ENCODE results near the gene RBM45. TPM values are rescaled to one million over a fixed set of nuclear protein-coding genes. Genes with fewer than 3 reads are reported as not detected.
A peak's percentile ranks its signal among the peaks of the same experiment; 100 is the strongest.

RBM45 gene
- total RNA-seq, result 10 to 100 TPM; 12.9 TPM
- polyA plus RNA-seq, result 10 to 100 TPM in 1 of 2 donors, 1 to 10 TPM in 1; 5.4 to 11.4 TPM
- long read RNA-seq, donor 1, transcript RBM45-207 (10 exons, 1,788 nt), result minor isoform, 5 of 38 reads
- long read RNA-seq, donor 1, transcript RBM45-201 (10 exons, 1,785 nt), result major isoform, 24 of 38 reads
- long read RNA-seq, donor 1, partial matches to known transcripts, result 0 of 38 reads
- long read RNA-seq, donor 1, other reads (novel, unspliced or antisense), result 9 of 38 reads
- long read RNA-seq, donor 2, partial matches to known transcripts, result 0 of 6 reads
- long read RNA-seq, donor 2, other reads (novel, unspliced or antisense), result 1 of 6 reads

GRCh38 chr2:178112202-178113152 lies at the start of gene RBM45:
Gene RBM45 (plus strand): TSS chr2:178112437. CDS start chr2:178112547, 110 bp downstream.
- intact Hi-C loops (cut with DNase I), result loop anchor here in 1 of 2 donors (5.0 to 10.0 kb wide), 2 partner anchors 80 to 302 kb away; partner anchors contain the start of gene OSBPL6
- peak; percentile 99 for ATAC-seq (ENCODE audit: low FRiP score)

GRCh38 chr2:178066324-178066723 lies 45.9 kb upstream of the RBM45 start:
- intact Hi-C loops (cut with DNase I), result no loop called here
- Histone ChIP-seq H3K36me3 (ENCODE audit: control insufficient read depth in 1 of 2, insufficient read depth in 2 of 2, low read length in 1 of 2) (no peaks in the 10 kb centered on the region), H3K27ac (ENCODE audit: low read depth in 1 of 2, low read length in 2 of 2) (no peak overlapping the region), H3K27me3 (ENCODE audit: control insufficient read depth in 1 of 2, insufficient read depth in 2 of 2, low read length in 1 of 2) (peaks cover 0 to 2% of the 10 kb centered on the region in 2 donors), H3K4me1 (ENCODE audit: control insufficient read depth in 1 of 2, insufficient read depth in 2 of 2, low read length in 2 of 2) (no peaks in the 10 kb centered on the region), H3K4me3 (ENCODE audit: low read length in 2 of 2) (no peak overlapping the region), H3K9me3 (ENCODE audit: control insufficient read depth, low read length) (no peaks in the 10 kb centered on the region)
- DNase-seq (no peak), ATAC-seq (ENCODE audit: low FRiP score) (peak; percentile 11)
- 93 to 96% methylated on average over 3 of the region's 3 CpGs for WGBS, 2 donors

More at GRCh38 chr2:178112202-178113152, at the start of gene RBM45:
- Histone ChIP-seq H3K27ac (ENCODE audit: low read depth in 1 of 2, low read length in 2 of 2) (peak within 1 kb of the TSS in 1 of 2 donors; percentile 66), H3K27me3 (ENCODE audit: control insufficient read depth in 1 of 2, insufficient read depth in 2 of 2, low read length in 1 of 2) (no peaks in the 10 kb centered on the region), H3K4me1 (ENCODE audit: control insufficient read depth in 1 of 2, insufficient read depth in 2 of 2, low read length in 2 of 2) (peaks cover 0 to 2% of the 10 kb centered on the region in 2 donors), H3K36me3 (ENCODE audit: control insufficient read depth in 1 of 2, insufficient read depth in 2 of 2, low read length in 1 of 2) (no peaks in the 10 kb centered on the region), H3K9me3 (ENCODE audit: control insufficient read depth, low read length) (no peaks in the 10 kb centered on the region), H3K4me3 (ENCODE audit: low read length in 2 of 2) (peak within 1 kb of the TSS; percentile 69 to 83)
- DNase-seq, result peak; percentile 95 to 97
- WGBS, 2 donors, result 0 to 1% methylated on average over 60 of the region's 60 CpGs

GRCh38 chr2:178066890-178067669 lies 45.2 kb upstream of the RBM45 start:
- intact Hi-C loops (cut with DNase I), result no loop called here
- ATAC-seq (ENCODE audit: low FRiP score) (no peak), DNase-seq (no peak)
- no peaks in the 10 kb centered on the region for H3K4me1 ChIP-seq (ENCODE audit: control insufficient read depth in 1 of 2, insufficient read depth in 2 of 2, low read length in 2 of 2)
- H3K36me3 ChIP-seq (ENCODE audit: control insufficient read depth in 1 of 2, insufficient read depth in 2 of 2, low read length in 1 of 2), result no peaks in the 10 kb centered on the region
- no peak overlapping the region for H3K27ac ChIP-seq (ENCODE audit: low read depth in 1 of 2, low read length in 2 of 2)
- no peaks in the 10 kb centered on the region for H3K9me3 ChIP-seq (ENCODE audit: control insufficient read depth, low read length)
- H3K27me3 ChIP-seq (ENCODE audit: control insufficient read depth in 1 of 2, insufficient read depth in 2 of 2, low read length in 1 of 2), result peaks cover 0 to 2% of the 10 kb centered on the region in 2 donors
- no peak overlapping the region for H3K4me3 ChIP-seq (ENCODE audit: low read length in 2 of 2)
- 98 to 100% methylated on average over 1 of the region's 1 CpG for WGBS, 2 donors

- Histone ChIP-seq H3K4me1 (ENCODE audit: control insufficient read depth in 1 of 2, insufficient read depth in 2 of 2, low read length in 2 of 2) (no peaks in the 10 kb centered on the region), H3K4me3 (ENCODE audit: low read length in 2 of 2) (no peak overlapping the region), H3K27me3 (ENCODE audit: control insufficient read depth in 1 of 2, insufficient read depth in 2 of 2, low read length in 1 of 2) (peaks cover 0 to 2% of the 10 kb centered on the region in 2 donors), H3K9me3 (ENCODE audit: control insufficient read depth, low read length) (no peaks in the 10 kb centered on the region), H3K36me3 (ENCODE audit: control insufficient read depth in 1 of 2, insufficient read depth in 2 of 2, low read length in 1 of 2) (no peaks in the 10 kb centered on the region), H3K27ac (ENCODE audit: low read depth in 1 of 2, low read length in 2 of 2) (no peak overlapping the region)
- intact Hi-C loops (cut with DNase I), result no loop called here
- no peak for DNase-seq
- no peak for ATAC-seq (ENCODE audit: low FRiP score)
- WGBS, 2 donors, result 89 to 93% methylated on average over 1 of the region's 1 CpG
These were observed 43.3 kb upstream of the RBM45 start for GRCh38 chr2:178068823-178069454.

- WGBS, 2 donors, result 62 to 69% methylated on average over 1 of the region's 1 CpG
- no peak for DNase-seq
These were observed 42.7 kb upstream of the RBM45 start for GRCh38 chr2:178069551-178069950.

GRCh38 chr2:178070824-178071223 lies 41.4 kb upstream of the RBM45 start:
- ATAC-seq (ENCODE audit: low FRiP score) (no peak), DNase-seq (no peak)
- intact Hi-C loops (cut with DNase I), result no loop called here
- WGBS, 2 donors, result 35 to 43% methylated on average over 2 of the region's 2 CpGs
- Histone ChIP-seq H3K27ac (ENCODE audit: low read depth in 1 of 2, low read length in 2 of 2) (no peak overlapping the region), H3K27me3 (ENCODE audit: control insufficient read depth in 1 of 2, insufficient read depth in 2 of 2, low read length in 1 of 2) (peaks cover 0 to 2% of the 10 kb centered on the region in 2 donors), H3K4me1 (ENCODE audit: control insufficient read depth in 1 of 2, insufficient read depth in 2 of 2, low read length in 2 of 2) (no peaks in the 10 kb centered on the region), H3K4me3 (ENCODE audit: low read length in 2 of 2) (no peak overlapping the region), H3K9me3 (ENCODE audit: control insufficient read depth, low read length) (no peaks in the 10 kb centered on the region), H3K36me3 (ENCODE audit: control insufficient read depth in 1 of 2, insufficient read depth in 2 of 2, low read length in 1 of 2) (no peaks in the 10 kb centered on the region)

More at GRCh38 chr2:178069551-178069950, 42.7 kb upstream of the RBM45 start:
- no peak overlapping the region for H3K4me3 ChIP-seq (ENCODE audit: low read length in 2 of 2)
- no peaks in the 10 kb centered on the region for H3K4me1 ChIP-seq (ENCODE audit: control insufficient read depth in 1 of 2, insufficient read depth in 2 of 2, low read length in 2 of 2)
- no peaks in the 10 kb centered on the region for H3K9me3 ChIP-seq (ENCODE audit: control insufficient read depth, low read length)
- no peaks in the 10 kb centered on the region for H3K36me3 ChIP-seq (ENCODE audit: control insufficient read depth in 1 of 2, insufficient read depth in 2 of 2, low read length in 1 of 2)
- H3K27ac ChIP-seq (ENCODE audit: low read depth in 1 of 2, low read length in 2 of 2), result no peak overlapping the region
- no peak for ATAC-seq (ENCODE audit: low FRiP score)
- peaks cover 0 to 2% of the 10 kb centered on the region in 2 donors for H3K27me3 ChIP-seq (ENCODE audit: control insufficient read depth in 1 of 2, insufficient read depth in 2 of 2, low read length in 1 of 2)
- intact Hi-C loops (cut with DNase I), result no loop called here

GRCh38 chr2:178072000-178072382 lies 40.2 kb upstream of the RBM45 start:
- intact Hi-C loops (cut with DNase I), result no loop called here
- DNase-seq (no peak), ATAC-seq (ENCODE audit: low FRiP score) (no peak)
- H3K4me3 ChIP-seq (ENCODE audit: low read length in 2 of 2), result no peak overlapping the region
- H3K27me3 ChIP-seq (ENCODE audit: control insufficient read depth in 1 of 2, insufficient read depth in 2 of 2, low read length in 1 of 2), result peaks cover 0 to 2% of the 10 kb centered on the region in 2 donors
- H3K27ac ChIP-seq (ENCODE audit: low read depth in 1 of 2, low read length in 2 of 2), result no peak overlapping the region
- H3K4me1 ChIP-seq (ENCODE audit: control insufficient read depth in 1 of 2, insufficient read depth in 2 of 2, low read length in 2 of 2), result no peaks in the 10 kb centered on the region
- 74 to 76% methylated on average over 11 of the region's 11 CpGs for WGBS, 2 donors
- no peaks in the 10 kb centered on the region for H3K36me3 ChIP-seq (ENCODE audit: control insufficient read depth in 1 of 2, insufficient read depth in 2 of 2, low read length in 1 of 2)
- no peaks in the 10 kb centered on the region for H3K9me3 ChIP-seq (ENCODE audit: control insufficient read depth, low read length)
